GM18867 (cell line): ENCODE measurements around the gene TM4SF20.
"Not testable (repeated sequence)": the region's sequence is repeated elsewhere in the genome, so short reads cannot be mapped to it uniquely, and the experiment has no call there.

ENCODE experiments used
- ATAC-seq: cut with Tn5 transposase; IDR thresholded peaks from one replicate; pipeline ENCODE4 v1.9.1; 2021; ENCODE audit warnings: mild to moderate bottlenecking, moderate library complexity; ENCODE audit not compliant: unreplicated experiment

Gene TM4SF20

DNA sequence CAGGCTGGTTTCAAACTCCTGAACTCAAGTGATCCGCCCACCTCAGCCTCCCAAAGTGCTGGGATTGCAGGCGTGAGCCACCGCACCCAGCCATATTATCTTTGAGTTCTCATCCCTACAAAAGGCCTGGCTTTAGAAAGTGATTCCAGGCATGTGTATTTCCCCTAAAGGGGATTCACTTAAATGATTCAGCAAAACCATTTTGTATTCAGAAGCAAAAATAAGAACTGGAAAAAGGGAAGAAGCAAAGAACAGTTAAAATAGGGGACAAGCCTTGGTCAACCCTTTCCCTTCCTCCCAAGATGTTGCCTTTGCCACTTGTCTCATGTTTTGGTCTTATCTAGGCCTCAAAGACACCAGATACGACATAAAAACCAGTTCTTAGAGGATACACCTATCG, 10.5 kb downstream of the TM4SF20 start:
- no peak for ATAC-seq

- no peak for ATAC-seq
Observed at GRCh38 chr2:227367427-227367795, 11.7 kb downstream of the TM4SF20 start.

- no peak for ATAC-seq
Observed at GRCh38 chr2:227366769-227367426, 12.2 kb downstream of the TM4SF20 start.

GRCh38 chr2:227365833-227366232, 13.3 kb downstream of the TM4SF20 start:
- no peak for ATAC-seq

- not testable (repeated sequence) for ATAC-seq
Observed at GRCh38 chr2:227364585-227365263, 14.4 kb downstream of the TM4SF20 start.

GRCh38 chr2:227363756-227364155, 15.3 kb downstream of the TM4SF20 start:
- ATAC-seq, result no peak

- no peak for ATAC-seq
Observed at GRCh38 chr2:227360351-227360750, 18.8 kb downstream of the TM4SF20 start.

DNA sequence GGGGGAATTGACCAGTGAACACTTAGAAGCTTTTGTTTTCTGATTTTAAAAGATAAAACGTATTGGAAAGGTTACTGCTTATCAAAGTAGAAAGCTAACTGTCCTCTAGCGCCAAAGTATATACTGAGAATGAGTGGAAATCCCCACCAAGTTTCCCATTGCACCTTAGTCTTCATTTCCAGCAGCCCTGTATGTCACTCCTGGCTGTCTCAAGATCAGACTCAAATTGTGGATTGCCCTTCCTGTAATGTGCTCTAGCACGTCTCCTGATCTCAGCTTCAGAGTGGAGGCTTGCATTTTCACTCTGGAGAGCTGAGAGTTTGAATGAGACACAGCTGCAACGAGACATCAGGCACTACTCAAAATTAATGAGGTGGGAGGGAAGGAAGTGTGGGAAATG, 27.5 kb downstream of the TM4SF20 start:
- peak; percentile 51 for ATAC-seq

DNA sequence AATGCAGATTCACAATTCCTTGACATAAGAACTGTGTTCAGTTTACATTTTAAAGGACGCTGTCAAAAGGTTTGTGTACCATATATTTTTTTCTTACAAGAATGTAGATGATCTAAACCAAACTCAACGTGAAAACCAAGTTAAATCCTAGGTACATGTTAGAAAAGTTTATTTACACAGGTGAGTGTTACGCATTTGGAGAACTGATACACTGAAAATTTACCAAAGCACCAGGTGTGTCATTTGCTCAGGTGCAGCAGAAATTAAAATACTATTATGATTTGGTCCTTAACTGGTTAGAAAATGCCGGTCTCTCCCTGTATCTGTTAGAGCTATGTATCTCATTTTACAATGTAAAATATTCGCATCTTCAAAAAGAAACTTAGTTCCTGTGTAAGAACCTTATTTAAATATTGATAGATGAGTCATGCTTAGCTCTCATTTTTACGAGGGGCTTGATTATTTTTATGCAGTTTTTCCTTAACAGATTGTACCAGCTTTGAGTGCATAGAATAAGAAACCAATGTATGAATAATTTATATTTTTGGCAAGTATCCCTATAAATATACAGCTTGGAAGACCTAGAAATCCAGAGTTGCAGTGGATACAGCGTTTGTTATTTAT, 29.0 kb downstream of the TM4SF20 start:
- no peak for ATAC-seq

DNA sequence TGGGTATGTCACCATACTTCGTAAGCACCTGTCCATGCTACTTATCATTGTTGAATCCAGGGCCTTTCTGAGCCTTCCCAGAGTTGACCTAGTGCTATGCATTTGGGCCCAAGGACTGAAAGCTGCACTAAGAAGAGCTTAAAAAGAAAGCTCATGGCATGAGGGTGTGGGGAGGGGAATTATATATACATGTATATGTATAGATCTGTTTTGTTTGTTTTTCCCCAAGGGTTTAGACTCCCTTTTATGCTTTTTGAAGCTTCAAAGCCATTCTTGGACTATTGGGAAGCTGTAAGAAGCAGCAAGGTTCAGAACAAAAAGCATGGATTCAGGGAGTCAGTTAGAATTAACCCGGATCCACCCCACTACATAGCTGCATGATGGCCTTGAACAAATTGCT, 30.8 kb downstream of the TM4SF20 start:
- ATAC-seq, result no peak

DNA sequence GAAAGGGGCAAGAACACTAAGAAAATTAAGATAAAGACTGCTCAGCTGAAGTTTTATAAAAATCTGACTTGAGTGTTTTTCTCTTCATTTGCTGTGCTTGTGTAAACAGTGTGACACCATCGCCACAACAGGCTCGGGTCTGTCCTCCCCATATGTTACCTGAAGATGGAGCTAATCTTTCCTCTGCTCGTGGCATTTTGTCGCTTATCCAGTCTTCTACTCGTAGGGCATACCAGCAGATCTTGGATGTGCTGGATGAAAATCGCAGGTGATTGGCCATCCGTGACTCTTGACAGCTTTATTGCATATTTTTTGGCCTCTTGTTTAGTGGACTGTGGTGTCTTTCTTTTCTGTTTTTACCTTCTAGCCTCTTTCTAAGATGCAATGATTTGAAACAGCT, 32.0 kb downstream of the TM4SF20 start:
- no peak for ATAC-seq

DNA sequence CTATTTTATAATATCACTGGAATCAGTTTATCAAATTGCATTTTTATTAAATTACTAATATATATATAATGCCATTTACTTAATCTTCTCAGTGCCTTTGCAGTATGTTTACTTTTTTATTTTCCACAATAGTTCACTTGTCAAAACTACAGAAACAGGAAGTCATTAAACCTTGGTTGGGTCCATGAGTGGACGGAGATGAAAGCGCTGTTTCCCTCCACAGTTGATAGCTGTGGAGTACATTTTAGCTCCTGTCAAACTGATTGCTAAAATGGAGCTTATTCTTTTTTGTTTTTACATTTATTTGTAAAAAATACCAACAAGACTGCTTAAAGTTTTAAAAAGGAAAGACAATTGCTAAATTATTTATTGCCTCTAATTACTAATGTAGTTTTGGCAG, 34.9 kb downstream of the TM4SF20 start:
- ATAC-seq, result no peak

- ATAC-seq, result no peak
Observed at GRCh38 chr2:227341553-227341952, 37.6 kb downstream of the TM4SF20 start.

DNA sequence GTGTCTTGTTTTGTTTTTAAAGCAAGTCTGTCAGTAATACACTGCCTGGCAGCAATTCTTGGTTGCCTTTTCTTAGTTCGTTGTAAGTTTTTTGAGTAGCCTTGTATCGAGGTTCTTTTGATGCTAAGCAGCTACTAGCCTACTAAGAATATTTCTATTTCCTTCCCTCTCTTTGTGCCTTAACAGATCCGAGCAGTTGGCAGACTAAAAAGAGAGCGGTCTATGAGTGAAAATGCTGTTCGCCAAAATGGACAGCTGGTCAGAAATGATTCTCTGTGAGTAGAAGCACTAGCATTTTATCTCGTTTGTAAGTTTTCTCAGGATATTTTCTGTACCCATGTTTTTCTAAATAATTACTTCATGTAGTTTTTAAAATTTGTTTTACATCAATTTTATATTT, 39.0 kb downstream of the TM4SF20 start:
- ATAC-seq, result no peak

DNA sequence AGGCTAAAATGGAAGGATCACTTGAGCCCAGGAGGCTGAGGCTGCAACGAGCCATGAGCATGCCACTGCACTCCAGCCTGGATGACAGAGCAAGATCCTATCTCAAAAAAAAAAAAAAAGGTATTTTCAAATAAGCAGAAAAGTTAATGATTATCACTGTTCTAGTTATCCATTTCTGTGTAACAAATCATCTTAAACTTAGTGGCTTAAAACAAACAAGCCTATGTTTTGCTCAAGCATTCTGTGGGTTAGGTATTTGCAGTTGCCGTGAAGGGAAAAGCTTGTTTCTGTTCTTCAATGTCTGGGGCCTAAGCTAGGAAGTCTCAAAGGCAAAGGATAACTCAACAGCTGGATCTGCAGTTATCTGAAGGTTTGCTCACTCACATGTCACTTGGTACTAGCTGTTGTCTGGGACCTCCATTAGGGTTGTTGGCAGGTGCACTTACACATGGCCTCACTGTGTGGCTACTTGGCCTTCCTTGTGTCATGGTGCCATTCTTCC, 40.0 kb downstream of the TM4SF20 start:
- ATAC-seq, result no peak

DNA sequence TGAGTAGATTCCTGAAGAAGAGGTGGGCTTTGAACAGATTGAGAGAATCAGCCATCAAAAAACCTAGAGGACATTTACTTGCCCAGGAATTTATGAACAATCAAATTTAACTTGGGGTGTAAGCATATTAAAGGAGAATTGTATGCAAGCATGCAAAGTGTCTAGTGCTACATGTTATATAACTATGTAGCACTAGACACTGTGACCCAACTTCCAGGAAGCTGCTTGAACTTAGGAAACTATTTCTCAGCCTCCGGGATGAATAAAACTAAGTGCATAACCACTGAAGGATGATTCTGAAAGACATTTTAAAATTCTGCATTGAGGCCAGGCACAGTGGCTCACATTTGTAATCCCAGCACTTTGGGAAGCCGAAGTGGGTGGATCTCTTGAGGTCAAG, 41.7 kb downstream of the TM4SF20 start:
- no peak for ATAC-seq

DNA sequence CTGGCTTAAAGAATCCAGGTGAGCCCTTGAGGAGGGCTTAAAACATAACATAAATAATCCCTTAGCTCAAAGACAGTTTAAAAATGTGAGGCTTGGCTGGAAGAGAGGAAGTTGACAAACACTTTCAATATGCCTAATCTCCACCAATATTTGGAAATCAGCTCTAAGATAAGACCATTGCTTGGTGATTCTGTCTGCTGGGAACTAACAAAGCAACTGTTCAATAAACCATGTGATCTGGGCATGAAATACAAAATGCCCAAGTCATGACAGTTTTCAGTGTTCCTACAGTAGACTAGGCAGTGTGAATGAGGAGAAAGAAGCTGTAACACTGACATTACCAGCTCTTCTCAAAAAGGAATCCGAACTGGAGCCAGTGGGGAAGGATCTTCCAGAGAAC, 43.4 kb downstream of the TM4SF20 start:
- no peak for ATAC-seq

GRCh38 chr2:227326783-227327182, 52.3 kb downstream of the TM4SF20 start:
- ATAC-seq, result no peak

DNA sequence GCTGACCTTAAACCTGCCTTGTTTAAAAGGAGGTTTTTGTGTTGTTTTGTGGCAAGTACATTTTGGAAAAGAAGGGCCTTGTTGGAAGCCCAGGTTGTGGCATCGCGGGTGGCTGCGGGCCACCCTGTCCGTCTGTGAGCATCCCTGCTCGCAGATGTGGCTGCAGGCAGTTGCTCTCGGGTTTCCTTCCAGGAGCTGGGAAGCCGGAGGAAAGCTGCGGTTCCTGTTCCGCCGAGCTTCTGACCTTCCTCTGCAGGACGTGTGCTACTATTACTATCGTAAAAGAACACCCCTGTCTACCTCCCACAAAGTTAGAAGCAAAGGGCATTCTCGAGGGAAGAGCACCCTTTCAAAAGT, 53.3 kb downstream of the TM4SF20 start:
- ATAC-seq, result peak; percentile 14

DNA sequence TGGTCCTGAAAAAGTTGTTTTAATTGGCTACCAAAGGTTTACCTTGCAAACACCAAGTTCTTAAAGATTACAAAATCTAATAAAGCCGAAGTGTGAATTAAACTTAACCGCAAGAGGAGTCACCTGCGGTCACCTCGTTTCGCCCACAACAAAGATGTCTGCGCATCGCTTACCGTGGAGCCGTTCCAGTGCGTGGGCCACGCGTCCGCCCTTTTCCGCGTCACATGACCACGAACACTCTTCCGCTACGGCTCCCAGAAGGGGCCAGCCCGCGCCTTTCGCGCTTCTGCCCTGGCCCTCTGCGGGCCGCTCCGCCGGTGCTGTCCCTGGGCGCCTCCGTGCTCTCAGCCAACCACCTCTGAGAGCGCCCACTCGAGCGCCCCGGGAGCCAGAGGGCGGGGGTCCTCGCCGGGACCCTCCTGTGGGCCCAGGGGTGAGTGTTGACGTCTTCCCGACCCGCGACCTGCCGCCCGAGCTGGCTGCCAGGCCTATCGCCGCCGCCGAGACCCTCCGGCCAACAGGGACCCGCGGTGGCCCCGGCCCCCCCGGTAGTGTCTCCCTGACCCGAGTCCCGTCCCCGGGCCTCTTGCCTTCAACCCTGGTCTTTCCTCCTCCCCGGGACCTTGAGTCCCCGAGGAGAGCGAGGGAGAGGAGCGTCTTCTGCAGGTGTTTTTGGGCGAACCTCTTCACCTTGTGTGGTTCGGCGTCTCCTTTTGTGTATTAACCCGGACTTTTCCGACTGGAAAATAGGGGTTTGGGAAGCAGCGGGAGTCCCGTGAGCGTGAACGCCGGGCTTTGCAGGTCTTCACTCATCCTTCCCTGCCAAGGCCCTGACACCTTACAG, 53.9 kb downstream of the TM4SF20 start, which contains the start of gene MFF:
Gene MFF (plus strand): TSS at position 257 of the 844 bp plus-strand sequence. CDS start 5,415 bp downstream, outside the sequence.
- peak; percentile 97 for ATAC-seq

DNA sequence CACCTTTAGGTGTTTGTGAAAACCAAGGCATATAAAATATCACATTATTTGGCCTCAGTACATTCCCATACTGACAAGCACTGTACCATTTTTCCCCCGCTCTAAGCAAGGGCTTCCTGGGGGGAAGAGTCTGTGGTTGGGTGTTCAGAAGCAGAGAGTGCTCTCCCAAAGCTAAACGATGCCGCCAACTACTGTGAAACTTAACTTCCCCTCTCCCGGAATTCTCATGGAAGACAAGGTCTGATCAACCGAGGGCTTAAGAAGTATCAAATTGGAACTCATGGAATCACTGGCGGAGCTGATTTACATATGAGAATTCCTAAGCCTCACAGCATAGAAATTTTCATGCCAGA, 54.5 kb downstream of the TM4SF20 start:
- peak; percentile 9 for ATAC-seq
